IPS DF 19.7 (cell line): Measurements from ENCODE around the gene TRIM44.

Experiments used
- DNase-seq: peaks from one replicate; pipeline ENCODE4 v3.0.0-alpha.2; 2013; ENCODE audit warnings: low read depth, low spot score

Gene TRIM44

DNA sequence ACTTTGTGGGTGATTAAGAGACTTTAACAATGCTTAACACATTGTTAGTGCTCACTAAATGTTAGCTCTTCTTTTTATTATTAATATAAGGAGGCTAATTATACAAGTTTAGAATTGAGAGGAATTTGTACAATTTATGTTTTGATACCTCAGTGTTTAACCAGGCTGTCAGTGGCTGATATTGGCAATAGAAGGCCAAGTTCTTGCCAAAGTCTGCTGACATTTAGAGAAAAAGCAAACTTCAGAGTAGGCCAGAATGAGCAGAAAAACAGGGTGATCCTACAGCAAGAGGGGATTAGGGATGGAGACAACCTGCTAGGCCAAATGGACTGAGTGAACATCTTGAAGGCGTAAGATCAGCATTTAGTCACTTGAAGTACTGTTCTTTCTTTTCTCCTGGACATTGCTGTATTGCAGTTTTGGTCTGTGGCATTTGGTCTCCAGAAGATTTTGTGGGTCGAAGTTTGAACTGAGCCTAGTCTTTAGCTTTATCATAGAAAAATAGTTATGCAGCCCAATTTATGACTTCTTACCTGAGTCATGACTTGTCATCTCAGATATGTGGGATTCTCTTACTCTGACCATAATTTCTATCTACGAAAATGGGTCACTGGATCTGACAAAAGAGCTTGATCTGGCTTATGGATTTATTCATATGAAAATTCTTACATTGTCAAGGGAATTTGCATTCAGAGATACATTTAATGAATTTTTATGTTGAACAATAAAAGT, 9.0 kb downstream of the TRIM44 start:
- no peak for DNase-seq

DNA sequence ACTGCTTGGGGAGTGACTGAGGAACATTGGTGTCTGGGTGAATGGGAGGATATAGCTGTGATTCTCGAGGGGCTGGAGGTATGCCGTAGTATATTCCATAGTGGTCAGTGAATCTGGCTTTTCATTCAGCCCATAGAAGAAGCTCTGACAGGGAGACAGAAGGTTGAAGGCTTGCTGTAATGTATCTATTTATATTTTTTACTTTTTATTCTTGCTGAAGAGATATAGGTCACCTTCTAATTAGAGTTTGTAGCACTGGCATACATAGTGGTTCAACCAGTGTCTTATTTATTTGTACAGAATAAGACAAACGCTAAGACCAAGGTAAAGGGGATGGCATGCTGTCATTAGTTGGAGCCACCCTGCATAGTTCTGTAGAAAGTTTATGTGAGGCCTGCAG, 10.0 kb downstream of the TRIM44 start:
- no peak for DNase-seq

DNA sequence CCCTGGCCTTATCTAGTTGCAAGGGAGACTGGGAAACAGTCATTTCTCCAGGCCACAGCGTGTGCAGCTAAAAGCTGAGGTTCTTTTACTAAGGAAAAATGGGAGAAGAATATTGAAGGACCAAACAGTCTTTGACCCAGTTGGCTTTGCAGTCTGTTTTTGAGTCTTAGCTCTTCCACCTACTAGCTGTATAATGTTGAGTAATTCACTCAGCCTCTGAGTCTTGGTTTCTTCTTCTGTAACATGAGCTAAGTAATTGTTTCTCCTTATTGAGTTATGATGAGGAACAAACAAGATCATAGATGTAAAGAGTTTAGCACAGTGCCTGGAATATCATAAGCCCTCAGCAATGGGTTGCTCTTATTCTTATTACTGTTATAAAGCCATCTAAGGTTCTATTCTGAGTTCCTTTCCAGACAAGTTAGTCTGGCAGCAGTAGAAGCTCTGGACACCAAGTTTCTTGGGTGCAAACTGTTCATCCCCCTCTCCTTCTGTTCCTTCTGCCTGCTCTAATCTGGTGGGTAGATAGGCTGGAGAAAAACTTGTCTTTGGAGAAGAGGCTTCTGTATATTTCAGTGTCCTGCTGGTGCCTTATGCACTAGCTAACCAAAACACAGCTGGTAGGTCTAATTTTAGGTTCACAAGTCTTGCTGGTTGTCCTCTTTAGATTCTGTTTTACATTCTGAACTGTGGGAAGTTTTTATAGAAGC, 13.5 kb downstream of the TRIM44 start:
- no peak for DNase-seq

DNA sequence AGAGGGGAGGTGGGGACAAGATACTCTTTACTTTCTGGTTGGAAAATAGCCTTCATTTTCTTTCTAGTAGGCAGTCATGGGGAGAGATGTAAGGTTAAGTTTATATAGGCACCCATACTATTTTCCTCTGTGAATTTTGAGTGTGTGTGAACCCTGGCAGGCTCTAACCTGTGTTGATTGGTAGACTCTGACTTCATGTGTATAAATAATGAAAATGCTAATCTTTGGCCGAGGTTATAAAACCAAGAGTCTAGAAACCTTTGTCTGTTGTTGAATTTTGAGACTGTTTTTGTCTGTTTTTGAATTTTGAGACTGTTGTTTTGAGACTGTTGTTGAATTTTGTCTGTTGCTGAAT, 14.0 kb downstream of the TRIM44 start:
- DNase-seq: no peak

DNA sequence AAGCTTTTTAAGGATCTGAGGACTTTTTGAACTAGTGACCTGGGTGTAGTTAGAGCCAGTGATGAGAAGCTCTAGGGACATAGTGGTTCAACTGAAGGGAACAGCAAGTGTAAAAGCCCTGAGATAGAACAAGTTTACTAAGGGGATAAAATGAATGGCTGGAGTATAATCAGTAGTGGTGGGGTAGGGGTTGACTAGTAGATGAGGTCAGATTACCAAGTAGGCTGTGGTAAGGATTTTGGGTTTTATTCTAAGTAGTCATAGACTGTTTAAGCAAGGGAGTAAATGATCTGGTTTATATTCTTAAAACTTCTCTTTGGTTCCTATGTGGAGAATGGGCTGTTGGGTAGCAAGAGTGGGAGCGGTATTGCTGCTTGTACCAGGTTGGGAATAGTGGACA, 15.3 kb downstream of the TRIM44 start:
- DNase-seq: no peak

DNA sequence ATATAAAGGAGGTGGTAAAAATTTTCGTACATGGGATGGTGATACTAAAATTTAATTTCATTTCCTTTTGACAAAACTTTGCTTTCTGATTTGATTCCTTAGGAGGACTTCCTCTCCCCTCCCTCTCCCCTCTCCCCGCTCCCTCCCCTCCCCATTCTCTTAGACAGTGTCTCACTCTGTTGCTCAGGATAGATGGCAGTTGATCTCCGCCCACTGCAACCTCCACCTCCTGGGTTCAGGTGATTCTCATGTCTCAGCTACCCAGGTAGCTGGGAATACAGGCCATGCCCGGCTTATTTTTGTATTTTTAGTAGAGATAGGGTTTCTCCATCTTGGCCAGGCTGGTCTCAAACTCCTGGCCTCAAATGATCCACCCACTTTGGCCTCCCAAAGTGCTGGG, 15.9 kb downstream of the TRIM44 start:
- no peak for DNase-seq

DNA sequence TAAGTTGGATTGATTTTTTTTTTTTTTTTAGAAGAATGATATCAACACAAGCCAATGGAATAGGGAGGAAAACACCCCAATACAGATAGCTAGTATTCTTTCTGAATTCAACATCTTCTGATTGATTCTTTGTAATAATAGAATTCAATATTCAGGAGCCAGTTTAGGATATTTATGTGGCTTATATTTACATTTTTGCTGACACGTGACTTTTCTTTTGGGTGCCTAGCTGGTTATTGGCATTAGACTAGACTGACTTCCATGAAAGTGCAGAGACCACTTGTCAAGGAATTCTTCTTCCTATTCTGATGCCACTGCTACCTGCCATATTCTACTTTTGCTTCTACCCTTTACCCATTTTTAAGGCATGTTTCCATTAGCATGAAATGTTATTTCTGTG, 16.4 kb downstream of the TRIM44 start:
- no peak for DNase-seq

DNA sequence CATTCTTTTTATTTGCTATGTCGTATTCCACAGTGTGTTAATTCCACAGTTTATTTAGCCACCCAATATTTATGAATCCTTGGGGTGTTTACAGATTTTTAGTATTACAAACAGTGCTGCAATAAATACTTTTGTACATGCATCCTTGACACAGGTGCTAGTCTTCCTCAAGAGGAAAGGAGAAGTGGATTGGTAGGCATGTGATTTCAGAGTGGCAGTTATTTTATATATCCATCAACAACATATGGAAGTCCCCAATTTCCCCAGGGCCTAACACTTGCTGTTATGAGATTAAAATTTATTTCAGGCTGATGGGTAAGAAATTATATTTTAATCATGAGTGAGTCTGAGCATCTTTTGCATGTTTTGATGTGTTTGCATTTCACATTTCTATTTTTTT, 17.9 kb downstream of the TRIM44 start:
- no peak for DNase-seq

DNA sequence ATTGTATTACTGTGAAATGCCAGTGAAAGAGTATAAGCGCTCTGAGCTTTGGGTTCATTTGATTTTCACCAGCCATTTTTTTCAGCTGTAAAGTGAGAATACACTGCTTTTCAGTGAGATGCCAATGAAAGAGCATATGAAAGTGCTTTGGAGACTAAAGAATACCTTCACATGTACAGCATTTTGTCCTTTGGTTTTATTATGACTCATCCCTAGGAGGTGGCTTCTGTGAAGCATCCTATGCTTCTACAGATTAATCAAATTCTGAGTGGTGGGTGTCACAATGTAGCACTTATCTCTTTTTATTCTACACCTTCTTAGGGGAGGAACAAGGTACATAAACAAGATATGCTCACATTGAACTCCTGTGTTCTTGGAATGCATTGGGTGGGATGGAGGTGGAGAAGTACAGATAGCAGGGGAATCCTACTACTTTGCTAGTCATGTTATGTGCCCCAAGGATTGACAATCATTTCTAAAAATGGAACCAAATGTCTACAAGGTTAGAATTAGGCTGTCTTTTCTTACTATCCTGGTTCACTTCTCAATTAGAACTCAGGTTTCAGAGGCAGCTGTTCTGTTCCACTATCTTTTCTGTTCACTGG, 18.7 kb downstream of the TRIM44 start:
- no peak for DNase-seq

DNA sequence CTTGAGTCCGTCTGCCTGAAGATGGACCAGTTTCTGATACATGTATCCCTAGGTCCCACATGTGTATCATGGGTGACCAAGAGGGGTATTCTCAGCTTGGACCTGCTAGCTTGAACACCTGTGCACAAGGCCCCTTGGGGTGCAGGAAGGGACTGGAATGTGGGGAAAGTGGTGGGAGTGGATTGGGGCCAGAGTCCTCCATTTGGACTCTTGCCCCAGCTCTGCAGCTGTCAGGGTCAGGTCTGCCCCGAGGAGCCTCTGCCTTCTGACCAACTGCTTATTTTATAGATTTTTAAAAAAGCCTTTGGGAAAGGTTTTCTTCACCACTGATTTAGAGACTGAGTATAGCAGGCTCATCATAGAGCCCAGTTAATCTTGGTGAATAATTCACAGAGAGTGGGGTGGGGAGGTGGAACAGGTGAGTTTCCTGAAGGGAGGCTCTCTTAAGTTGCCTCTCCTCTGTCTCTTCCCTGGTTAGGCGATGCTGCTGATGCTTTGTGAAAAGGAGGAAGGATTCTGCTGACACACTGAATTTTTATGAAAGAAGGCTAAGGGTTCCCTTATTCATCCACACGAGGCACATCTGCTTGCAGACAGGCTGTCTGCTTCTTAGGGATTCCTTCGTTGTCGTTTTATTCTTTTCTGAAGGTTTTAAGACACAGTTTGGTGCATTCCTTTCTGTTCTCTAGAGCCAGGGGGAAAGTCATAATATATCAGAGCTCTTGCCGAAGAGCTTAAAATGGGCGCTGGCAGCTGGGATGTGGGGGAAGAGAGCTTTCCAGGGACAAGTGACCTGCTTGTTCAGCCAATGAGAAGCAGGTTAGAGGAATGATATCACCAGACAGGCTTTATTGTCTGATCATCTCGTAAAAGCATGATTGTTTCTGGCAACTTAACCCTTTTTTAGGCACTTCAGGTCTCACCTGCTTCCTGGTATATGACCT, 19.9 kb downstream of the TRIM44 start:
- no peak for DNase-seq

DNA sequence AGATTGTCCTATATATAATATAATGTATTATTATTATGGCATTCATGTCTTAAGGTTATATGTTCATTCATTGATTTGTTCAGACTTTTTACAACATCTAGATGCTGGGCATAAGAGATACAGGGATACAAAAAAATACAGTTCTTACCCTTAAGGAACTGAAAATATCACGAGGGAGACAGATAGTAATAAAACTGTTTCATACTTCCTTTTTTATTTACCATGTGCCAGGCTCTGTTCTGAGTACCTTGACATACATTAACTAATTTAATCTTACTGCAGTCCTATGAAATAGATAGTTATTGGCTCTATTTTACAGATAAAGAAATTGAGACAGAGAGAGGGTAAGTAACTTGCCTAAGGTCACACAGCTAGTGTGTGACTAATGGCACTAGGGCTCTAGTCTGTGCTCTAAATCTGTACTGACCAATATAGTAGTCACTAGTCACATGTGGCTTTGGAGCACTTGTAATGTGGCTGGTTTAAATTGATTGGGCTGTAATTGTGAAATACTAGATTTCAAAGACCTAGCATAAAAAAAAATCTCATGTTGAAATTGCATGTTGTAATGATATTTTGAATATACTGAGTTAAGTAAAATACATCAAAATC, 21.3 kb downstream of the TRIM44 start:
- DNase-seq: no peak

DNA sequence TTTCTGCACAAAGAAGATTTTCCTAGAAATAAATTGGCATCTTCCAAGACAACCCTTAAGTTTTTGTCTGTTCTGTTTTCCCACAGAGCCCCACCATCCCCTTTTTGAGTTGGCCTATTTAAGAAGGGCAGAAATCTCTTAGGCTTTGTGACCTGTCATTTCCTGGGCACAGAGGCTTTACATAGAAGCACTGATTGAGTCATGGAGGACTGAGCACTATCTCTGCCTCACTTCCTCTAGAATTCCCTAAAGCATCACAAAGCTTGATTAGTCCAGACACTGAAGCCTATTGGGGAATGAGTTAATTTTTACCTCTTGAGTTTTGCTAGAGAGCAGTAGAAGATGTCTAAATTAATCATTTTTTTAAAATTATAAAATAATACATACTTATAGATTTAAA, 25.4 kb downstream of the TRIM44 start:
- DNase-seq: no peak

DNA sequence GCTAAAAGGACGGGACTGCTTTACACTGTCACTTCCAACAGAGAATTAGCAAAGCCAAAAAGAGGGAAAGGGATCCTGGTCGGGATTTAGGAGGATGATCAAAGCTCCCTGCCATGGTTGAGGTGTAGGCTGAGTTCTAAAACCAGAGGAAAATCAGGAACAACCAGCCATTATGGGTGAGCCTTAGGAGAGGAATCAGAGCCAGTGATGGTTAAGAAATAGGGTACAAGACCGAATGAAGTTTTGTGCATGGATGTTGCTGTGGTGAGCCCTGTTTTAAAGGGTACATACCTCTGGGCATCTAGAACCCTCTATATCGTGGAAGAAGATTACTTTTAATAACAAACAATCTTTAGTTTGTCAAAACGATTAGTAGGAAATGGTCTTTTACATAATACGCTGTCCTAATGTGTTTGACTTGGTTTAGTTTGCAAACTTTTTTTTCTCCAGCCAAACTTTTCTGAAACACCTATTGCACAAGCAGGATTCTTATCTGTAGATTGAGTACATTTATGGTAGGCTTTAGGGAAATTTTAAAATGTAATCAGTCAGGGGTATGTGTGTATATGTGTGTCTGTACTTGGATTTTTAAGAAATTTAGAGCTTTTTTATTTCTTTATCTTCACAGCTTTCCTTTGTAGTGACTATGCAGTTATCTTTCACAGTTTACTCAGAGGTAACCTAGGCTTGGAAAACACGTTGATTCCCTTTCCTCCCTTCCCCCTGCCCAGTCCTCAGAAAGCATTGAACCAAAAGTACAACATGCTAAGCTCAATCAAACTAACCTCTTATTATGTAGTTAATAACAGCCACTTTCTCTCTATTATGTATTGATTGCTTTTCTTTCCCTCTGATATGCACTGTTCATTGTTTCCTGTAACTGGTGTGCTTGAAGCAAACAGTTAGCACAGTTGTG, 26.8 kb downstream of the TRIM44 start:
- DNase-seq: no peak

DNA sequence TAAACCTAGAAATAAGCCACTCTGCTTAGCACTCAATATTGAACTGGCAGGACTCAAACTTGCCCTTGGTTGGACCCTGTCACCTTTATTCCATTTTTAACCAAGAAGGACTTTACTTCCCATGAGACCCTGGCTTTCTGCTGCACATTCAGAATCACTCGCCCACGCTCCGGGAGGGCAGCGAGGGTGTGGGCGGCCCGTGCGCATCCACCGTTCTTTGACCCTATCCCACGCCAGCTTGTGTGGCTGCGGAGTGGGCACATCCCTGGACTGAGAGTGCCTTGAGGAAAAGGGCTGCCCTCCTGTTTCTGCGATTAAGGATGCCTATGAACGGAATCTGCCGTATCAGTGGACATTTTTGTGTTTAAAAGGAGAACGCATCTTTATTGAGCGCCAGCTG, 39.6 kb downstream of the TRIM44 start:
- no peak for DNase-seq

DNA sequence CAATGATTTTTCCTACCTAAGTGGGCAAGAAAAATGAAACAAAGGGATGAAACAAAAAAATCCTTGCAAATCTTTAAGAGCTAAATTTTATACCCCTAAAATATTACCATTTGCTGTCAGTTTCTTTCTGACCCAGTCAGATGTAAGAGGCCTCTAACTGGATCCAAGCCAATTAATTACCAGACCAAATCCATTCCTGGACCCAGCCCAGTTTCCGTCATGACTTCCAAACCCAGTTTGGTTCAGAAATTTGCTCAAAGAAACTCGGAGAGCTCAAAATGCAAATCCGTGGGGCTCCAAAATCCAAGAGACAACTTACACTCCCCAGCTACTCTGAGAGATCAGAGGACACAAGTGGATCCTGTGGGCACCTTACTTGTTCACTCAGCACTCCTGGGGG, 46.8 kb downstream of the TRIM44 start:
- DNase-seq: no peak

DNA sequence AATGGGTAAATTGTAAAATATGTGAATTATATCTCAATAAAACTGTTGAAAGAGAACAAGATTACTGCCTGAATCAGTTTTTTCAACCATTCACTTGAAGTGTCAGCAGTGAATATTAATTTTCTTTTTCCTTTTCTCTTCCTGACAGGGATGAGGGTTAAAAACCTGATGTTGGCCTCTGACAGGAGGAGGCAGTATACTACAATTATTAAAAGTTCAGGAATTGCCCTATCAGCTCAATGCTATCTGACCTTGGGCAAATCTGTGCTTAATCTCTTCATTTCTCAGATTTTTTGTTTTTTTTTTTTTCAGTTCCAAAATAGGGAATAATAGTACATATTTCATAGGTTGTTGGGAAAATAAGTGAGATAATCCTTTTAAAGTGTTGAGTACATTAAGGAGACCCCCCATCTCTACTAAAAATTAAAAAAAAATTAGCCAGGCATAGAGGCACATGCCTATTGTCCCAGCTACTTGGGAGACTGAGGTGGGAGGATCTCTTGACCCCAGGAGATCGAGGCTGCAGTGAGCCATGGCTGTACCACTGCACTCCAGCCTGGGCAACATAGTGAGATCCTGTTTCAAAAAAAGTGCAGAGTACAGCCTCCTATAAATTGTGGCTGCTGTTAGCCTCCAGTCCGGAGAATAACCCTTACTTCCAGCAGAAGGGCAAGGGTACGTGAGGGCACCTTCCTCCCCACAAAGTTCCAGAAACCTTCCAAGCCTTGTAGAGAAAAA, 48.8 kb downstream of the TRIM44 start:
- DNase-seq: no peak

DNA sequence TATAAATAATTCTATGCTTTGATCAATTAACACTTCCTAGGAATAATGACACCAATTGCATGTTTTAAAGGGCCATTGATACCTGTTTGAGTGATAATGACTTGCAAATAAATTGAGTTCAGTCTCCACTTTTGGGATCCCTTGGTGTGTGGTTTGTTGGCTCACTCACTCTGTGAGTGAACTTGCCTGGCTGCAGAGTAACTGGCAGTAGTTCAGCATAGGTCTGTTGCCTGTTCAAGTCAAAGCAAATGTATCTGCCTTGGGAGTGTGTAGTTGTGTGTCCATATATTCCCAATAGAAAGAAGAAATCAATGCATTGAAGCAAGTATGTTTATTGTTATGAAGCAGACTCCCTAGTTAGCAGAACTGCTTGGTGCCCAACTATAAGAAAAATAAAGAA, 49.3 kb downstream of the TRIM44 start:
- DNase-seq: no peak

DNA sequence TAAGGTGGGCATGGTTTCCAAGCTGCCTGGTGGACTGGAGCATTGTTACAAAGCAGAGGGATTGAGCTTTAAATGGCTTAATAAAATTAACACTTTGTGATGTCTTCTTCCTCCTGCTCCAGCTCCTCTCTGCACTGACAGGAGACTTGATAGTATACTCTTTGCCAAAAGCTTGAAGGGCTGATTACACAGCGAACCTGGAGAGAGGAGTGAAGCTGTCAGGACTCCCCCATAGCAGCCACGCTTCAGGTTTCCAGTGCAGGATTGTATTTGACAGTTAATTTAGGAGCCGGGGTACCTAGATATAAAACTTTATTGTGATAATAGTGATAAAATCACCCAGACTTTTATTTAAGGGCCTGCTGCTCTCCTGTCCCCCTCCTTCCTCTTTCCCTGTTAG, 50.0 kb downstream of the TRIM44 start:
- DNase-seq: no peak

DNA sequence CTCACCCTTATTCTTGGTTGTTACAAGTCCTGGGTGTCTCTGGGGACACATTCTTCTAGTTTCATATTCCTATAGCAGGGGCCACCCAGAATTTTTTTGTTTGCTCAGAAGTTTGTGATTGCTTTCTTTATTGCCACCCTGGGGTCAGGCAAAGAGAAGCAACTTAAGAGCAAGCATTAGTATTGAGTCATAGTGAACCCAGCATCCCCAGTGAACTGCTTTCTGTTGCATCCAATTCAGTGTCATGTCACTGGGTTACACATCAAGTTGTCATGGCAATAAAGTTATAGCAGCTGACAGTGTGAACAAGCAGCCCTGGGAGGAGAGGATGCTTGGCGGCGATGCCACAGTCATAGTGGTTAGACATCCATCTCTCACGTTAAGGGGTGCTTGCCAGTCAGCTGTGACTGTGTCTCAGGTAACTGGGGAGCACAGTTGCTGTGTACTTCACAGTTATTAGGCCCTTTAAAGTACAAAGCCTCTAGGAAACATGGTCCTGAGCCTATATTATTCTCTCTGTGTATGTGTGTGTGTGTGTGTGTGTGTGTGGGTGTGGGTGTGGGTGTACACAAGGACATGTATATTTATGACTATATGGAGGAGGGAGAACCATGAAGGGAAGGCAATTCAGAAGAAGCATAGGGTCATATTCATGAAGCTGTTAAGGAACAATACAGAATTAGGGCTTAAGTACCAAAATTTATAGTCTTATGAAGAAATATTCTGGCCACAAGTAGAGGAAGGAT, 52.5 kb downstream of the TRIM44 start:
- DNase-seq: no peak
